Activated CD8-positive, alpha-beta memory T cell treated with anti-CD3 and anti-CD28 coated beads, Interleukin-2, amount 50 U/mL, for 4 hours (primary cell): ENCODE measurements around the gene DOK4.

Experiments
- DNase-seq: peaks from one replicate; pipeline ENCODE4 v3.0.0-alpha.2; 2020

Gene DOK4

DNA sequence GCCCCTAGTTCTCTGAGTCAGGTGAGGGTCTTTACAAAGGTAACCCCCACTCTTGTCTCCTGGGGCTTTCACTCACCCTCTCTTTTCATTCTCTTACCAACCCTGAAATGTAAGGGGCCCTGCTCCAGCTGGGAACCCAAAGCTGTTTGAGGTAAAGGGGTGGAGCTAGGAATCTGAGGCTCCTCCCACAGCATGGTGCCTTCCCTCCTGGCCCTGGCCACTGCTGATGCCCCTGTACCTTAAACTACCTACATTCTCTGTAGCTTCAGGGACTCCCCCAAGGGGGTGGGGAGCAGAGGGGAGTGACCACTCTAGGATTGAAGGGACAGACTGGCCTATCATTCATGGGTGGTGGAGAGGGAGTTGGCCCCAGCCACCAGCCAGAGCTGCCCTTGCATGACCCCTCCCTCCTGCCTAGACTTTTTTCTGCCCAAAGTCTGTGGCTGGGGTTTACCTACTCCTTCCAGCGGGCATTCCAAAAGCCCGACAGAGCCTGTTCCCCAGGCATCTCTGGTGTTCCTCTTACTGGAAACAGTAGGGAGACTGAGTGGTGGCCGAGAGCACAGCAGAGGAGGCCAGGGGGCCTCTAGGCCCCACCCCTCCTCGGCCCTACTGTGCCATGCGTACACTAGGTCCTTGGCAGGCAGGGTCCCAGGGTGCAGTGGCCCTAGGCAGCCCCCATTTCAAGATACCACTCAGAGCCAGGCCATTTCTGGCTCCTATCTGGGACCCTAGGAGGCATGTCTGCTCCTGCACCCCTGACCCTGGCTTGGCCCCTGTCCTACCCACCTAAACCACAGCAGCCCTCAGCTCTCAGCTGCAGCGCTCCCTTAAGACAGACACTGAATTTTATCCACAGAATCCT, 9.5 kb downstream of the DOK4 start:
- no peak for DNase-seq

DNA sequence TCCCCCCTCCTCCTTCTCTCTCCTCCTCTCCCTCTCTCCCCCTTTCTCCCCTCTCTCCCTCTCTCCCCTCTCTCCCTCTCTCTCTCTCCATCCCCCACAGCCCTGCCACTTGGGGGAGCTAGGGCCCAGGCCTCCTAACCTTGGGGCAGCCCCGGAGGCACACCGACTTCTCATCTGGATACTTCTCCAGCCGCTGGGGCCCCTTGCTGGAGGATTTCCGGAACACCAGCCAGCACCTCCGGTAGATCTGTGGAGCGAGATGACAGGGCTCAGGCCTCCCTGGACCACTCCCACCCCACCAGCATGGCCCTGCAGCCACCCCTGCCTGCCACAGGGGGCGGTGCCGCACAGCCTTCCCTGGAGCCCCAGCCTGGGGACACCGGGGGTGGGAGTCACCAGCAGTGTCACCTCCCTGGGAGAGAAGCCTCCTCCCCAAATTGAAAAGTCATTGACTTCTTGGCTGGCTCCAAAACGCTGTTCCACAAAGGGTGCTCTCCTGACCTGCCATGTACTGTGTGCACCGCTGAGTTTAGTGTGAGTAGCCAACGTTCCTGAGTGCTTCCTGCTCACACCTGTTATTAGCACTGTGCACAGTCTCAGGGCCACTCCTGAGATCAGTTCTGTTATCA, 10.5 kb downstream of the DOK4 start:
- peak; percentile 72 for DNase-seq

DNA sequence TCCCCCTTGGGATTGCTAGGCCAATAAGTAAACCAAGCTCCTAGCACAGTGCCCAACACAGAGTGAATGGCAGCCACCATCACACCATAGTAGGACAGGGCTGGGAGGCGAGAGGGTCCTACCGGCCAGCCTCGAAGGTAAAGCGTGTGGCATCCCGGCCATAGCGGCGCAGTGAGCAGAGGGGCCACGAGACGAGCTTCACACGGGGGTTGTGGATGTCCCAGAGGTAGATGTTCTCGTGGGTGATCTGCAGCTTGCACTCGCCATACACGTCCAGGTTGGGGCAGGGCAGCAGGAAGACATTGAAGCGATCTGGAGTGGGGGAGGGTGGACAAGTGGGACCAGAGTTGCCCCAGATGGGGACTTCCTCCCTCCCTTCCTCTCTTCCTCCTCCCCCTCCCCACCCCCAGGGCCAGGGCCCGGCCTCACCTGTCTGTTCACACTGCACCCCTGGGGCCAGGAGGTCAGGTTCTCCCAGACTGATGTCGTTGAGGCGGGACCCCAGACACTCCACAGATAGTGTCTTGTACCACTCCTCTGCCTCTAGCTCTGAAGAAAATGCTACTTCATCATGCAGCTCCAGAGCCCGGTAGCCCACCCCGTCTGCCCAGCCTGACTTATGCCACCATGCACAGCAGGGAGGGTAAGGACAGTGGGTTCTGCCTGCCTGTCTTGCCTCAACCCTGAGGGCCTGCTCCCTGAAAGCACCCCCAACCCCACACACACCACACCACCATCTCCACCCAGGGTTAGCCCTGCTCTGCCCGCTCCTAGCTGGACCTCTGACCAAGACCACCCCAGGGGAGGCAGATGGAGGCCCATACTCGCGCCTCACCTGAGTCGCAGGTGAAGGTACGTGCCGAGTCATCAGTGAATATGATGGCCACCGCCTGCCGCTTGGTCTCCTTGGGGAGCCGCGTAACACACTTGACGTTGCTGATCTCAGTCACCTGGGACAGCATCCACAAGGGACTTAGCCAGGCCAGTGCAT, 11.3 kb downstream of the DOK4 start:
- DNase-seq = no peak

DNA sequence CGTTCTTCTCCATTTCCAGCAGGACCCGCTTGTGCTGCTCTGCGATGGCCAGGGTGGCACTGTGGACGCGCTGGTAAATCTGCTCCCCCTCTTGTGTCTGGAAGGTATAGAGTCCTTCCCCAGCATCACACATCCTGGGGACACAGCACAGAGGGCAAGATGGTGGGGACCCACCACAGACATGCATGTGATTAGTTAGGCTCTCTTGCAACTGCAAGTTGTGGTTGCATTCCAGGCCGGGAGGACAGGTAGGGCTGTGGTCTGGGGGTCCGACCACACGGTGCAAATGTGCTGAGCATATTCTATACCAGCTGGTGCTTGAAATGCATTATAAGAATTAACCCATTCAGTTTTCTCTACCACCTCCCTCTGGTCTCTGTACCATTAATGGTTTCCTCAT, 12.4 kb downstream of the DOK4 start:
- no peak for DNase-seq

DNA sequence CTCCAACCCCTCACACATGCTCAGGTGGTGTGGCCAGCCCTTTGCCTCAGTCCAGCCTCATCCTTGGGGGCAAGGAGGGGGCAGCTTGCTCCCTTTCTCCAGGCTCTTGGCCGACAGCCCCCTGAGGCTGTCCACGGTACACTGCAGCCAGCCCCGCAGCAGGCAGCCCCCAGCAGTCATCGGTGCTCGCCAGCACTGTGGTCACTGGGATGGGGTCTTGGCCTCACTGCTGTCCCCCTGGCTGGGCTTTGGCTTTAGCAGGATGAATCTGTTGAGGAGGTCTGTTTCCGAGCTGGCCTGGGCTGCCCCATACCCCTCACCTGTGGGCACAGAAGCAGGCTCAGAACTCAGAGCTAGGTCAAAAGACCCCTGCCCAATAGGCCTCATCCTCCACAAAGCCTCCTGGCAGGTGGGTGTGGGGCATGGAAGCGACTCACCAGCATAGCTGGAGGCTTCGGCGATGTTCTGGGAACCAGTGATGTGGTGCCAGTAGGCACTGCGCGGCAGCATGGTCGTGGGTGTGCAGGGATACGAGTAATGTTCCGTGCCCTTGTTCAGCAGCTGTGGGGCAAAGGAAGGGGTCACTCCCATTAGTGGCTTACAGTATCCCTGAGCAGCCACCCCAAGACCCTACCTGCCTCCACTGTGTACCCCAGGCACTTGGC, 13.0 kb downstream of the DOK4 start:
- DNase-seq = no peak

DNA sequence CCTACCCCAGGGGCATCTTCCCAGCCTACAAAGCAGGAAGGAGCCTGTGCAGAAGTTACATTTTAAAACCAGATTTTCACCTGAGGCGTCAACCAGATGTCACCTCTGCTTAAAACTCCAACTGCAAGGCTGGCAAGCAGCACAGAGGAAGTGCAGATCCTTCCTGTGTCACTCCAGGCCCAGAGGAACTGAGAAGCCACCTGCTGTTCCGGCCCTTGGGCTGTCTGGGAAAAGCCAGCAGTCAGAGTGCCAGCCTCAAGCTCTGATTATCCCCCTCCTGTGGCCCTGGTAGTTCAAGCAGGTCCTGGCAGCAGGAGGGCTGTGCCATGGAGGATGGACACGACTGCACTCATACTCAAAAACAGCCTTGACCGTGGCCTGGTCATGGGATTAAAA, 13.6 kb downstream of the DOK4 start:
- DNase-seq = no peak

DNA sequence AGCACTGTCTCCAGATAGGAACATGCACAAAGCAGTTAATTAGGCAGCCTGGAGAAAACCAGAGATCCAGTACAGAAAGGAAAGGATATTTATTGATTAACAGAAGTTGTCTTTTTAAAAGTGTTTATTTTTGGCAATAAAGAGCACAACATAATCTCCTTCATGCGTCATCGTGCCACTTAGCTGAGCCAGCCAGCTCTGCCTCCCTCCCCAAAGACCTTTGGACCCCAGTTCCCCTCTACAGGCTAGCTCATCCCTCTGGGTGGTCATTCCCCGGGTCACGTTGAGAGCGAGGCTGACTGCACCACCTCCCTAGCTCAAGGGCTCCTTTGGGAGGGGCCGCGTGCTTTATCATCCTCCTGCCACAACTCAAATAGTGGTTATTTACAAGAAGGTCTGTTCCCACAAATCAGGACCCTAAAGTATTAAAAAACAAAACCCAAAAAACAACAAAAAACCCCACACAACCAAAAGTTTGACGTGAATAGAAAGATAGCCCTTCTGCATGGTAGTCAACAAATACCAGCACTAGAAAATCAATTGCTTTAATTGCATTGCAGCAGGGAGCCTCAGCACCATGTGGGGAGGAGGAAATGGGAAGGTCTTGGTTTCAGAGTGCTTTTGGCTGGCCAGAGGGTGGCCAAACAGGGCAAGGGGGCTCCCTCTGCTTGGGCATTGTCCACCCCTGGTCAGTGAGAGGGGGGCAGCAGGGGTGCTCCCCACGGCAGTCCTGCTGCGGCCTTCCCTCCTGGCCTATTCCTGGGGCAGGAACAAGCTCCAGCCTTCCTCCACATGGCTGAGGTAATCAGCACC, 14.2 kb downstream of the DOK4 start:
- no peak for DNase-seq

DNA sequence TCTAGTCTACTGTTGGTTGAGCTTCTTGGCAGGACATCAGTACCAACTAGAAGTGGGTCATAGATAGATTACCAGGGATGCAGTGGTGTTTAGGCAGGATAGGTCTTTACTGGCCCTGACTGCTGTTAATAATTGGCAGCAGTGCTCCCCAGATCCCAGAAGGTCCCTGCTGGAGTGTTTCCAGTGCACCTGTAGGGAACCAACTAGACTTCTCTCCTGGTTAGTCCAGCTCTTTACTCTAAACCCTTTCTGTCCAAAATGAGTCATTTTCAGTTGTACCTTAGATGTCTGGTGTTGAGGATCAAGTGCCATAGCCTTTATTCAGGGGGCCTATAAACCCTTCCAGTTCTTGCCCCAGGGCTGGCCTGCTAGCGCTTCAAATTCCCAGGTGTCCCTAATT, 15.1 kb downstream of the DOK4 start:
- no peak for DNase-seq

DNA sequence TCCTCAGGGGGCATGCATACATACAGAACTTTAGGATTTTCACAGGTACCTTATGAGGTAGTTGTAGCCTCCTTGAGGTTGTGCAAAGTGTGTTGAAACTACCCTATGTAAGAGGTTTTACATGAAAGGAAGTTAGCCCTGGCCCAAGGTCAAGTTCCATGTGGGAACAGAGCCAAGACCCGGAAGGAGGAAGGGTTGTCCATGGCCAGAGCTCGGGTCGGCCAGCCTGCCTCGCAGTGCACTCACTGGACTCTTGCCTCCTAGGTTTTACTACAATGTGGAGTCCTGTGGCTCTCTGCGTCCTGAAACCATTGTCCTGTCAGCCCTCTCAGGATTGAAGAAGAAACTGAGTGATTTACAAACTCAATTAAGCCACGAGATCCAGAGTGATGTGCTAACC, 15.6 kb downstream of the DOK4 start:
- no peak for DNase-seq

DNA sequence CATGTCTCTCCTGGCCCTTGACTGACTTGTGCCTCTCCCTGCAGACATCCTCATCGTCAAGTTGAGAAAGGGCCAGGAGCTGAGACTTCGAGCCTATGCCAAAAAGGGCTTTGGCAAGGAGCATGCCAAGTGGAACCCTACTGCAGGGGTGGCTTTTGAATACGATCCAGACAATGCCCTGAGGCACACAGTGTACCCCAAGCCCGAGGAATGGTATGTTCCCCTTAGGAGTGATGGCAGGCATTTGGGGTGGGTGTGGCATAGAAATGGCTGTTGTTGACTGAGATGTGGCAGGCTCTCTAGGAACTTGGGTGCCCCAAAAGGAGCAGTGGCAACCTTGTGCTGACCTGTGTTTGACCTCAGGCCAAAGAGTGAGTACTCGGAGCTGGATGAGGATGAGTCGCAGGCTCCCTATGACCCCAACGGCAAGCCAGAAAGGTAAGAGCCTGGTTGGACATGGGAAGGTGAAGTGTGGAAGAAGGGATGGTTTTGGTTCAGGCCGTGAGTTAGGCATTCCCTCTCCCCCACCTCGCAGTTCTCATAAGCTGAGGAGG, 16.3 kb downstream of the DOK4 start:
- no peak for DNase-seq

DNA sequence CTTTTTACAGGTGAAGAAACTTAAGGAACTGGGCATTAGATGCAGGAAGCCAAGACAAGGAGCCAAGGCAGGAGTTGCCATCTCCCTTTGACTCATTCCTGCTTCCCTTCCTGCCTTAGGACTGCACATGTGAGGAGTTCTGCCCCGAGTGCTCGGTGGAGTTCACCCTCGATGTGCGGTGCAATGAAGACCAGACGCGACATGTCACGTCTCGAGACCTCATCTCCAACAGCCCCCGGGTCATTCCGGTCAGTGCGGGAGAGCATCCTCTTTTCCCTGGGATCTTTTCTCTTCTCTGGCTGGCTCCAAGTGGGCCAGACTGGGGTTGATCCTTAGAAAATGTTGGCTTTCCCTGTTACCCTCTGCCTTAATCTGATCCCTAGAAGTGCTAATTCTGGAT, 17.2 kb downstream of the DOK4 start:
- no peak for DNase-seq

DNA sequence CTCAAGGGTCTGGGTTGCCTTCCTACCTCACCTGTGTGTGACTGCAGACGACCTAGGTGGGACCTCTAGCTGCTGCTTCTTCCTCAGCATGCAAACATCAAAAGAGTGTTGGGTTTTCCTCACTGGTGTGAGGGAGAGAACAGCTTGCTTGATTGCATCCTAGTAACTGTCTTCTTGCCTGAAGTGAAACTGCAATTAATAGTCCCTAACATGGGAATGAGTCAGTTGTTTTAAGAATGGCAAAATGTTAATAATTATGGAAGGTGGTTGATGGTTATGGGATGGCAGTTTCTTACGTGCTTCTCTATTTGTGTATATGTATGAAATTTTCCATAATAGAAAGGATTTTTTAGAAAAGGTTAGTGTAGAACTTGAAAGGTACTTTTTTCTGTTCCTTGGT, 17.9 kb downstream of the DOK4 start:
- DNase-seq = no peak

DNA sequence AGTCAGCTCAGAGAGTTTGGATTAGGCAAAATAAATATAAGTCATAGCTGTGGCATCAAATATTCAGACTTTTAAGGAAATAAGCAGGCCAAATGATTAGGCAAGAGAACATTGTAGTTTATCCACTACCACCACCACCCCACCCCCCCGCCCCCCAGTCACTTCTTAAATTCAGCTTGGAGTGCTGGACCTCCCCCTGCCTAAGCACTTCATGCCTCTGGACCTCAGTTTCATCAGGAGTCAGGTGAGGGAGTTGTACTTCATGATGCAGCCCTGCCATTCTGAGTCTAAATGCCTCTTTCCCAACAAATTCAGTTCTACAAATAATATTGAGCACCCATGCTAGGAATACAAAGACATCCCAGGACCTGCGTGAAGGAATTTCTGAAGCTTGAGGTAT, 21.8 kb downstream of the DOK4 start:
- no peak for DNase-seq

DNA sequence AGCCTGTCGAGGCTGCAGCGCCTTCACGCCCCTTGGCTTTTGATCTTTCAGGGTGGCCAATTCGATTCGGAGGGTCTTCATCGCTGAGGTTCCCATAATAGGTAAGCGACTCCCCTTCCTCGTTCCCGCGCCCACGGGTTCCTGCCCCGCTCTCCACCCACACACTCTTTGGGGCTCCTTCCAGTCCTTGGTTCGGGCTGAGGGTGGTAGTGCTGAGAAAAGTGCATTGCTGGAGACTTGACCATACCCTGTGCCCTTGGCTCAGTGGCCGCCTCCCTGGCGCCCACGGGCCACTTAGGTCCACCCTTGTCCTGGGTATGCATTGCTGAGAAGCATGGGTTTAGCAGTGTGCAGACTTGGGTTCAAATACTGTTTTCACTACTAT, 23.3 kb downstream of the DOK4 start:
- DNase-seq = no peak

DNA sequence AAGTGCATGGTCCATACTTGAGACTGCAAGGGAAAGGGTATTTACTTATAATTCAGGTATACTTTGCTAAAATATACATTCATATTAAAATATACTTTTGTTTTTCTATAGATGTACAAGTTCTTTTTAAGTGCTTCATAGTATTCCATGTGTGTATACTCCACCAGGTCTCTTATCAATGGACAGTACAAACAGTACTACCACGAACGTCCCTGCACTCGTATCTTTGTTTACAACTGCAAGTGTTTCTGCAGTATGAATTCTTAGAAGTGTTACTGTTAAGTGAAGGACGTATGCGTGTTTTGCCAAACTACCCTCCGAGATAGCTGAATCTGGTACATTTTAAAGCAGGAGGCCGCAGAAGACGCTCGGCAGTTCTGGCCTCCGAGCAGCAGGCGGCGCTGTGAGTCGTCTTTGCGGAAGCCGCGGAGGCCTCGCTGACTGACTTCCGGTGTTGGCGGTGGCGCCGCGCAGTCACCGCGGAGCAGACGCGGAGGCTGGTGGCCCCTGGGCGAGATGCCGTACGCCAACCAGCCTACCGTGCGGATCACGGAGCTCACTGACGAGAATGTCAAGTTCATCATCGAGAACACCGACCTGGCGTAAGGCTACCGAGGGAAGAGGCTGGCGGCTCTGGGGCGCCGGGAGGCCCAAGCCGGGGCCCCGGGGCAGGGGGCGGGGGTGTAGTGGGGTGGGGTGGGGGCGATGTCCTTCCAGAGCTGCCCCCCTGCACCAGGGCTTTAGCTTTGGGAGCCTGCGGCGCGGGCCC, 23.9 kb downstream of the DOK4 start, which contains the start of gene POLR2C:
Gene POLR2C (plus strand): TSS at position 471 of the 769 bp plus-strand sequence. CDS start 46 bp downstream, at position 517.
- DNase-seq = peak; percentile 94

DNA sequence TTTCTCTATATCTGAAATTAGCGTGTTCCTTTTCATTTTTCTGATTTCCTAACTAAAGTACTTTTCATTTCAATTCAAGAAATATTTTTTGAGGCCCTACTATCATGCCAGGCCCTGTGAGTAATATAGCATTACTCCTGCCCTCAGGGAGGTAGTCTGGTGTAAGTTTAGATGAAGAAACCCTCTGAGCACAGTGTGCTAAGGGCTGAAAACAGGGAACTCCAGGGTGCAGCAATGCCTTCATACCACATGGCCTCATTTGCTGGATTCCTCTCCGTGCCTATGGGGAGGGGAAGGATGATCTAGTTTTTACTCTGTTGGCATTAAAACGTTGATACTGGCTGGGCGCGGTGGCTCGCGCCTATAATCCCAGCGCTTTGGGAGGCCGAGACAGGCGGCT, 34.3 kb downstream of the DOK4 start:
- DNase-seq = no peak

DNA sequence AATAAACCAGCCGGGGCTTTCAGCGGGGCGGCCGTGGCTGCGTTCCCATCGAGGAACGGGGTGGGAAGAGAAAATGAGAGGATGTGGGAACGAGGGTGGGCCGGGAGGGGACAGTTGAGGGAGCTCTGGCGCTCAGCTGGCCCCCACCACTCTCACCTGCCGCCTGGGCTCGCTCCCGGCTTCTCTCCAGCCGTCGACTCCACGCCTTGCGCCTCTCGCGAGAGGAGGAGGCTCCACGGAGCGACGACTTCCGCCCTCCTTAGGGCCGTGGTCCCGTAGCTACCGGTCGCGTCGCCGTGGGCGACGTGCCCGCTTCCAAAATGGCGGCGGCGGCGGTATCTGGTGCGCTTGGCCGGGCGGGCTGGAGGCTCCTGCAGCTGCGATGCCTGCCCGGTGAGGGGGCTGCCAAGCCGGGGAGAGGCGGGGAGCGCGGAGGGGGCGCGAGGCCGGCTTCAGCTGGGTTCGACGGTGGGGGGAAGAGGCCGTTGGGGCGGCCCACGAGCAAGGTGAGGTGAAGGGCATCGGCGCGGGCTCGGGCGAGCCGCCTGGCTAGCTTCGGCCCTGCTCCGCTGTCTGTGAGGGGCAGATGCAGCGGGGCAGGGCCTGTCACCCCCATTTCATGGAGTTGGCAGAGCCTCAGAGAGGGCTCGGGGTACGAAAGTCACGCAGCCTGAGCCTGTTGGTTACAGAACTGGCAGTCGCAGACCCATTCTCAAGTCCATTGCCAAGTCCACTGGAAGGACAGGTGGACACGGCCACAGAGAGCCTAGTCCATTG, 38.9 kb downstream of the DOK4 start, which contains the start of the genes CIAPIN1 and COQ9:
Gene CIAPIN1 (minus strand): TSS at position 200 of the 777 bp plus-strand sequence. CDS start 6,457 bp downstream, outside the sequence.
Gene COQ9 (plus strand): TSS at position 294 of the 777 bp plus-strand sequence. CDS start 27 bp downstream, at position 321.
- DNase-seq = peak; percentile 95

DNA sequence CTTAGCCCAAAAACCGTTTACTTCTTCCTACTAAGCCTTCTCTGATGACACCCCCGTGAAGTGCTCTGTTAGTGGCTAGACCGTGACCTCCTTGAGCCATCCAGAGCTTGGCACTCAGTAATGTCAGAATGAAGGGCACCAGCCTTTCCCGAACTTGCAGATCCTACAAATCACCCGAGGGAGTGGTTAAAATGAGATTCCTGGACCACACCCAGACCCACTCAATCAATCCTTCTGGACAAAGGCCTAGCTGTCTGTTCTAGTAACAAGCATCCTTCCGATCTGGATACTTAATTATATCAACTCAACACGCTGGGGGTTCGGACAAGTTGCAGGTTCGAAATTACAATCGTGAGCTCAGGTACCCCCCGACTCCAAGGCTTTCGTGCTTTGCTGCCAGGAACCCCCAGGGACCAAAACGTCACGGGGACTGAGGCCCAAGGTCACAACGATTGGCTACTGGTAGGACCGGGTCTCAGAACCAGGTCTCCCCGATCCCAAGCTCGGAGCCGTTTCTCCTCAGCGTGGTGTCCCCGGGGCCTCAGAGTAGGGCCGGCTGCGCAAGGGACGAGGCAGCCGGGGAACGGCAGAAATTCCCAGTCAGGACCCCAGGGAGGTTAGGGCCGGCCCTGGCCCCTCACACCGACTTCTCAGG, 39.6 kb downstream of the DOK4 start:
- DNase-seq = no peak

DNA sequence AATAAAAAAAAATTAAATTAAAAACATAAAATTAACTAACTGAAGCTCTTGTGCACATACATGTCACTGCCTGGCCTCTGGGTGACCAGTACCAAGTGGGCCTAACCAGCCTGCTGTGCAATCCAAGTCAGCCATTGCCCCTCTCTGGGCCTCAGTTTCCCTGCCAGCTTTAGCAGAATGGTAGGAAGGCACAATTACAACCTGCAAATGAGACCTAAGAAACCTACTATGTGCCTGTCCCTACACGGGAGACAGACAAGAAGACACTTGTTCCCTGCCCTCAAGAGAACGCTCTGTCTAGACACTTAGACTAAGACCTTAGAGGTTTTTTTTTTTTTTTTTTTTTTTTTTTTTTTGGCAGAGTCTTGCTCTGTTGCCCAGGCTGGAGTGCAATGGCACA, 40.8 kb downstream of the DOK4 start:
- DNase-seq = no peak
